HG03457 (cell line): ENCODE measurements around the gene ATP2C2.
A peak's percentile ranks its signal among the peaks of the same experiment; 100 is the strongest.

Experiments used
- ATAC-seq: cut with Tn5 transposase; IDR thresholded peaks from one replicate; pipeline ENCODE4 v1.9.1; 2021; ENCODE audit warnings: moderate number of reproducible peaks; ENCODE audit not compliant: unreplicated experiment

The ATP2C2 gene

DNA sequence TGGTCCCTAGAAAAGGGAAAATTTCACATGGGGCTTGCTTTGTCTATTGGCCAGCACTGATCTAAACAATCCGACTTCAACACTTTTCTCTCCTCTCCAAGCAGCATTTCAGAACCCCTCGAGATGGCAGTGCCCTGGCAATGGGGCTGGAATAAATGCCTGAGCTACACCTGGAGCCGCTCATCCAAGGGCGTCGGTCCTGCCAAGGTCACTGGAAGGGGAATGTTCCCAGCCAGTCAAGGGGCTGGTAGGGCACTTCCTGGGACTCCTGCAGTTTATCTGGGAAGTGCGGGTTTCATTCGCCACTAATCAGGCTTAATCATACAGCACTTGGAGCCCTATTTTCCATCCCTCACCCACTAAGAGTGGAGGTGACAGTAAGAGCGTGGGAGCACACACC is 119.0 kb downstream of the ATP2C2 start:
- ATAC-seq, result no peak

DNA sequence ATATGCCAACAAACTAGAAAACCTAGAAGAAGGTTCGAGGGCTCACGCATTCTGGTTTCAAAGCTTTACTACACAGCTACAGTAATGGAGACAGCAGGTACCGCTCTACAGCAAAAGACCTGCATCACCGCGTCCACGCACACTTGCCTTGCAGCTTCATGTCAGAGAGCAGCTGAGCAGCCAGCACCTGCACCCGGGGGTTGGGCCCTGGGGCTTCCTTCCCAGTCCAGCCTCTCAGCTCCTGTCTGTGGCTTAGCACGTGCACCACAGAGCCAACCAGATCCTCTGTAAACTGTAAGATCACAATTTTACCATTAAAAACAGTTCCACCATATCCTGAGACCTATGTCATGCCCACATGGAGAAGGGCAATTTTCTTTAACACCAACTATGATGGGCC is 120.8 kb downstream of the ATP2C2 start:
- no peak for ATAC-seq

DNA sequence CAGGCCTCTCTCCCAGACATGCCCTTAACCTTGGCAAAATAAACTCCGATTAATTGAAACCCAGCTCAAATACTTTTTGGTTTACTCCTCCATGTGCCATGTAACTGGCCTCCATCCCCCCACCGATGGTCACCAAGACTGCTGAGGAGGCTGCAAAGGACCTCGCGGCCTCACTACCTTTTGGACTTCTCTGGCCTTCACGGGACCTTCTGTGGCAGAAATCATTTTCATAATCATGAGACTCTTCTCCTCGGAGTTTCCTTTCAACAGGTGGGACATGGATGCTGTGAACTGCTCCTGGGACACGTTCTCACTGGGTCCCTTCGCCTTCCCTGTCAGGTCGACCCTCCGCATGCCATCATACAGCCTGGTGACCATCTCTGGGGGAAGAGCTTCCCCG is 127.2 kb downstream of the ATP2C2 start:
- ATAC-seq, result no peak

DNA sequence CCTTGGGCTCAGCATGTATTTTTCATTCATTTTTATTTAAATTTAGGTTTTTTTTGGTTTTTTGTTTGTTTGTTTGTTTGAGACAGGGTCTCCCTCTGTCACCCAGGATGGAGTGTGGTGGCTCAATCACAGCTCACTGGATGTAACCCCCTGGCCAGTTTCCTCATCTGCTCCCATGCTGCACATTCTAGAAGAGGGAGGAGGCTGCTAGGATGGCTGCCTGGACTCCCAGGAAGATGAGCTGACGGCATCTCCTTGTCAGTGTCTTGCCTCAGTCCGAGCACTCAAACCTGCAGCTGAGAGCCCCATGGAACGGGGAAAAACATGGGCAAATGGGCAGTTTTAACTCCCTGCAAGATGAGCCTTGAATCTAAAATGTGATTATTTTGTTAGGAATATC is 128.7 kb downstream of the ATP2C2 start:
- ATAC-seq, result no peak

DNA sequence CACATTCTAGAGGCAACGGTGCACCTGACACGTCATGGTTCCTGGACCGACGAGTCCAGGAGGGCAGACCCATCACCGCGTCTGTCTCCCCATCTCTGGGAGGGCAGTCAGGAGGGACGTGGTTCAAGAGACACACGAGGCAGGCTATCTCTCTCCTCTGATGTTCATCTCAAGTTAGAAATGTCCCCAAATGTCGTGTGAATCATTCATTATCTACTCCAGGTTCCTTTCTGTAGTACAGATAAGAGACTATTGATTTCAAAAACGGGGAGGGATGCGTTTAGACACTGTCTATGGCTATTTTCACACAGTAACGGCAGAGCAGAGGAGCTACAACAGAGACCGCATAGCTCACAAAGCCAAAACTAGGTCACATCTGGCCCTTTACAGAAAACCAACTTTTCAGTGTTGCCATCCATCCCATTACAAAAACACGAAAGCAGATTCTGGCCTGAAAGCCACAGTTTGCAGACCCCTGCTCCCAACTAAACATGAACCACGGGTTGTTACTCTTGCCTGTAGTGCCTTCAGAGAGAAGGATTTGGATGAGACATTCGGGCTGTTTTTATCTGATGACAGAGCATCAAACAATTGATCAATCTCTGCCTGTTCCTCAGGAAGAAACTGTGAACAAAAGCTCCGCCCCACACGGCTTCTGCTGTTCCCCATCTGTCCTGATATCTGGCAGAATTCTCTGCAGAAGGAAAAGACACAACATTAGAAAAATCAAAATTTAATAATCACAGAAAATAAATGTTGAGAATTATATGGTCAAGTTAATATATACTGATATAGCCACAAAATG is 129.3 kb downstream of the ATP2C2 start:
- no peak for ATAC-seq

DNA sequence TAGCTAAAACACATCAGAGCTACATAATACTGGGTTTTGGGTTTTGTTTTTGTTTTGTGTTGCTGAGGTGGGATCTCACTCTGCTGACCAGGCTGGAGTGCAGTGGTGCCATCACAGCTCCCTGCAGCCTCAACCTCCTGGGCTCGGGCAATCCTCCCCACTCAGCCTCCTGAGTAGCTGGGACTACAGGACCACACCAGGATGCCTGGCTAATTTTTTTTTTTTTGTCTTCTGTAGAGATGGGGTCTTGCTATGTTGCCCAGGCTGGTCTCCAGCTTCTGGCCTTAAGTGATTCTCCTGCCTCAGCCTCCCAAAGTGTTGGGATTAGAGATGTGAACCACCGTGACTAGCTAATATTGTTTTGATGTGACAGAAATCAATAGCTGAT is 129.9 kb downstream of the ATP2C2 start:
- ATAC-seq, result no peak

DNA sequence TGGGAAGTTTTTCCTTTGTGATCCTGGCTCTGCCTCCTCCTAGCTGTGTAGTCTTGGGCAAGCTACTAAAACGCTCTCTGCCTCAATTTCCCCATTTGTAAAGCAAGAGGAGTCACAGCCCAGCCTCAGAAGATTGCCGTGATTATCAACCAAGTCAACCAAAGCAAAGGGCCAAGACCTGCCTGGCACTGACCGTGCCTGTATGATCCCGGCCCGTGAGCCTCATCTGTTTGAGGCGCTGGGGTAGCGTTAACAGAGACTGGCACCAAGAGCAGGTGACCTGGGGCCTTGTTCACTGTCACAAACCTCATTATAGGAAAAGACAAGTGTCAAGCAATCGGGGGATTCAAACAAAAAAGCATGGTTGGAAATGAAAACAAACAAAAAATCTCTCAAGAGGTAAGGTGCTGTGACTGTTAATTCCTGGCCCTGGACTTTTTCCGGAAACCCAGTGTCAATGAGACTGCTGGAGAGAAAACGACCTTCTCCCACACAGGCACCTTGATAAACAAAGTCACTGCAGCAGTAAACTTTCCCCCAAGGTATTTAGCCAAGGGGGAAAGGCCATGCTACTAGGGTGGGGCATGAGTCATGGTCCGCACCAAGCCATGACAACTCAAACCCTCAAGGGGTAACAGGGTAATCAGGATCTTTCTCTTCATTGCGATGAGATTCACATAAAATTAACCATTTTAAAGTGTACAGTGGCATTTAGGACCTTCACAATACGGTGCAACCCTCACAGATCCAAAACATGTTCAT is 130.7 kb downstream of the ATP2C2 start:
- no peak for ATAC-seq

DNA sequence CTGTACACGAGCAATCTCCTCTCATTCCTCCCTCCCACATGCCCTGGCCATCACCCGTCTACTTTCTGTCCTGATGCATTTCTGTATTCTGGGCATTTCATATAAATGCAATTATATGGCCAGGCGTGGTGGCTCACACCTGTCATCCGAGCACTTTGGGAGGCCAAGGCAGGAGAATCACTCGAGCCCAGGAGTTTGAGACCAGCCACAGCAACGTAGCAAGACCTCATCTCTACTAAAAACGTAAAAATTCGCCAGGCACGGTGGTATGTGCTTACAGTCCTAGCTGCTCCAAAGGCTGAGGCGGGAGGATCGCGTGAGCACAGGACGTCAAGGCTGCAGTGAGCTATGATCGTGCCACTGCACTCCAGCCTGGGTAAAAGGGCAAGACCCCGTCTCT is 131.3 kb downstream of the ATP2C2 start:
- ATAC-seq, result no peak

DNA sequence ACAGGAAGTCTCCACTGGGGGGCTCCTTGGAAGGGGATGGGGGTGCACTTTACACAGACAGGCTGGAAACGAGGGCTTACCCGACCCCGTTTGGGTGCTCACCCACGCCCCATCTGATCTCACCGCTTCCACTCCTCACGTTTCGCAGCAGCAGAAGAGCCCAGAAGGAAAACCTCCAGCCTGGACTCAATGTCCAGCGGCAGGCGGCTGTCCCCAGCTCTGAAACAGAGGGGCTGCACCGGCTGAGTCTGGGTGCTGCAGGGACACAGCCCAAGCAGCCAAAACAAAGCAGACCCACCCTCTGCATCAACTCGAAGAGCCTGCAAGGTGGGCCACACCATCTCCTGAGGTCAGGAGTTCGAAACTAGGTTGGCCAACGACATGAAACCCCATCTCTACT is 132.2 kb downstream of the ATP2C2 start:
- ATAC-seq, result no peak

DNA sequence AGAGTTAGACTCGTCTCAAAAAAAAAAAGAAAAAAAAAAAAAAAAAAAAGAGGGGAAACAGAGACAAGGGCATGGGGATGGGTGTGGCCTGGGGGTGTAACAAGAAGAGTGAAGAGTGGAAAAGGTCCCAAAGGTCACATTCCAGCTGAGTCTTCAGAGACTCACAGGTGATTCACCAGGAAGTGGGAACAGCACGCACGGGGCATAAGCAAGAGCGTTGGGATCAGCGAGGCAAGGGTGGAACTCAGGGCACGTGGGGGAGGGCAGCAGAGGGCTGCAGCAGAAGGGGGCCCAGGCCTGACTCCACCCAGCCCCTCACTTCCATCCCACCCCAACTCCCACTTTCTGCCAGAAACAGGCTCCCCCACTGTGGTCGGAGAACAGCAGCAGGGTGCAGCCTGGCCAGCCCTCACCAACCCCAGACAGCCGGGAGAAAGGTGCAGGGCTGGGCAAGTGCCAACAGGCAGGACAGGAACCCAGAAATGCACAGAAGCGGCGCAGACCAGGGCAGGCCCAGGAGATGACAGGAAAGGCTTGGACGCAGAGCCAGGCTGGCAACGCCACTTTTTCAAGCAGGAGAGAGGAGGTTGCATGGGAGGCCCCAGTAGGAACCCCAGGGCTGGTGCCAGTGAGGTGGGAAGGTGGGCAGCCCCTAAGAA is 132.9 kb downstream of the ATP2C2 start:
- ATAC-seq, result no peak

DNA sequence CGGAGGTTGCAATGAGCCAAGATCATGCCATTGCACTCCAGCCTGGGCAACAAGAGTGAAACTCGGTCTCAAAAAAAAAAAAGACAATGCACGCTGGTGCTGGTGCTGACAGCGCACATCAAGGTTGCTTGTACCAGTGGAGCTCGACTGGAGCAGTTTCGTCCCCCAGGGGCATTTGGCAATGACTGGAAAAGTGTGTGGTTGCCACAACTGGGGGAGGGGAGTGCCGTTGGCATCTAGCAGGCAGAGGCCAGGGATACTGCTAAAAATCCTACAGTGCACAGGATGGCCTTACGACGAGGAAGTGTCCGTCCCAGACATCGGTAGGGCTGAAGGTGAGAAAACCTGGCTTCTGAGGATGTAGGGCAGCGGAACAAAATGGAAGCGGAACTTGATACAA is 133.7 kb downstream of the ATP2C2 start:
- no peak for ATAC-seq

DNA sequence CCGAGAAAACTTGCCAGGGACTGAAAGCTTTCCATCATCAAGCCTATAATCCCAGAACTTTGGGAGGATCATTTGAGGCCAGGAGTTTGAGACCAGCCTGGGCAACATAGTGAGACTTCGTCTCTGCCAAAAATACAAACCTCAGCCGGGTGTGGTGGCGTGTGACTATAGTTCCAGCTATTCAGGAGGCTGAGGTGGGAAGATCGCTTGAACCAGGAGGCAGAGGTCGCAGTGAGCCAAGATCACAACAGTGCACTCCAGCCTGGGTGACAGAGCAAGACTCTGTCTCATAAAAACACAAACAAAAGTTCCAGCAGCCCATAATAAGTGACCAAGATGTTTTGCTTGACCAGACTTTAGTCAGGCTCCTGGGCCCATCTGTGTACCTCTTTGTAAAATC is 134.2 kb downstream of the ATP2C2 start:
- no peak for ATAC-seq

DNA sequence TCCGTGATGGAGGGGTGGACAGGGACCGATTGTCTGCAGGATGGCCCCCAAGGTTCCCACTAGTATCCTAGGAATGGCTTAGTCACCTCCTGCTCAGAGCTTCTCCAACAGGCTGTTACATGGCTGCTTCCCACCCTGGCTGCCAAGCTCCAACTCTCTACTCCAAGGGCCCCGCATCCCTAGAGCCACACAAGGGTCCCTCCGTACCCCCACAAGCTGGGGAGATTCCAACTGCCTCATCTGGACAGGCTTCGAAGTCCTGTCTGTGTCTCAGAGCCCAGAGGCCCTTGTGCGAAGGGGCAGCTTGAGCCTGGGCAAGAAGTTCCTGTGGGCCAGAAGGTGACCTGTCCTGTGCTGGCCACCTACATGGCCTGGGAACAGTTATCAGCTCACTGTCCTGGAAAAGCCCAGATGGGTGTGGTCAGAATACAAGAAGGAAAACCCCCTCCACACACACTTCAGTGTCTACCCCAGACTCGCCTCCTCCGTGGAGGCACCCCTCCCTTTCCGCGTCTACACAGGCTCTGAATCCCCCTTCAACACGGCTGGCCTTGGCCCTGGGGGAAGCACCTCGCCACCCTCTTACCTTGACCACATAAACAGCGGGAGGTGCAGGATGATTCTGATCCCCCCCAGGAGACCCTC is 135.5 kb downstream of the ATP2C2 start:
- no peak for ATAC-seq

DNA sequence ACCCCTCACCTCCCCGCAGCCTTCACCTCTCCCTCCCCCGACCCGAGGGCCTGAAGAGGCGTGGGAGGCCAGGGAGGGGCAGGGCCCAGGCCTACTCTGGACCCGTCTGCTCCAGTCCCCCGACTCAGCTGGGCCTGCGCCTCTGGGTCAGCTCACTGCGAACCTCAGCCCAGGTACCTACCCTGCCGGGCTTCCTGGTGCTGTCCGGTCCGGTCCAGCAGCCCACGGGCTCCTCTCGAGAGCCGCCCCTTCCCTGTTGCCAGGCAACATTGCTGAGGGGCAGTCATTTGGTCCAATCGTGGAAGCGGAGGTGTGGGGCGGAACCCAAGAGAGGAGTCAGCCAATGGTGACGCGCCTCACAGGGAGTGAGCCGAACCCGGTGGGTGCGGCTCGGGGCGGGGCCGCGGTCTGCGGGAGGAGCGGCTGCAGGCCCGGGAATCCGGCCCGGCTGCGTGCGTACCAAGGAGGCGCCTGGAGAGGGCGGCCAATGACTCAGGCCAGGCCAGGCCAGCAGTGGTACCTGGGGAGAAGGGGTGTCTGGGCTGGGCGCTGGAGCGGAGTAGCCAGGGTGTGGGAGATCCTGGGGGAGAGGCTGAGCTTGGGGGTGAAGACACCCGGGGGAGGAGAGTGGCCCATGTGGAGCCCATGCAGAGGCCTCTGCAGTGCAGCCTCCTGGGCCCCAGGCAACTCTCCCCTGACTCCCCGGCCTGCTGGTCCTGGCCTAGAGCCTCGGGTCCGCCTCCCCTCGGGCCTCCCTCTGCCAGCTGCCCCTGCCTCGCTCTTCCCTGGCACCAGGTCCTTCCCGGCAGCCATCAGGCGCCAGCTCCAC is 136.3 kb downstream of the ATP2C2 start, which contains the start of gene MEAK7:
MEAK7 (minus strand) TSS at position 240 of the 829 bp plus-strand sequence. CDS start 6,573 bp downstream, outside the sequence.
- ATAC-seq, result peak; percentile 95

DNA sequence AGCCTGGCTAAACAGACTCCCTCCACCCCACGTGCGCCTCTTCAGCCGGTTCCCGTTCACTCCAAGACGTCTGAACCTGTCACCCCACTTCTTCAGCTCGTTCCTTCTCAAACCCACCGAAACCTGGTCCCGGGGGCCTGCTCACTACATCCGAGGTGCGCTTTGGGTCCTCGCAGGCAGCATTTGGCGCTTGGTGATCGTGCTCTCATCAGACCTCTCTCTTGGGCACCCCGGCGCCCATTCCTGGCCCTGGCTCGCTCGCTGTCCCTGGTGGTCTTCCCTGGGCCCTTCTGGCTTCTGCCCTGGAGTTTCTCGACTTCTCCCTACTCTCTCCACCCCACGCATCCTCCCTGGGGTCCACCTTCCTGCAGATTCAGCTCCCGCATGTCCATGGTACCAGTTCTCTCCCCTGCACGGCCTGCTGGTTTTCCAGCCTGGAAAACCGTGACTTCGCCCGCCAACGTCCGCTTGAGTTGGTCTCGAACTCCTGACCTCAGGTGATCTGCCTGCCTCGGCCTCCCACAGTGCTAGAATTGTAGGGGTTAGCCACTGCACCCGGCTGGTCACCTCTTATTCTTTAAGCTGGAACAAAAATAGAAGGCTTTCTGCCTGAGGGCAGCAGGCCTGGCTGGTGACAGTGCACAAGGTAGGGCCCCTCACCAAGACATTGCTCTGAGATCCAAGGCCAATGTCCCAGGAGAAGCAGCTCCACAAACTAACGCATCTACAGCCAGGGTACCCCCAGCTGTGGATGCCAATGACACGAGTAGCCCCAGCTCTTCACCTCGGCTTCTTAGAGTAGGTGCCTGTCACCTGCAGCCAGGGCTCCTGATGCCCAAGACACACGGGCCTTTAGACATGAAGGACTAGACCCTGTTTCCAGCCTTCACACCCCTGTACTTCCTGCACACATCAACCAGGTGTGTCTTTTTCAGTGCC is 137.2 kb downstream of the ATP2C2 start:
- no peak for ATAC-seq

DNA sequence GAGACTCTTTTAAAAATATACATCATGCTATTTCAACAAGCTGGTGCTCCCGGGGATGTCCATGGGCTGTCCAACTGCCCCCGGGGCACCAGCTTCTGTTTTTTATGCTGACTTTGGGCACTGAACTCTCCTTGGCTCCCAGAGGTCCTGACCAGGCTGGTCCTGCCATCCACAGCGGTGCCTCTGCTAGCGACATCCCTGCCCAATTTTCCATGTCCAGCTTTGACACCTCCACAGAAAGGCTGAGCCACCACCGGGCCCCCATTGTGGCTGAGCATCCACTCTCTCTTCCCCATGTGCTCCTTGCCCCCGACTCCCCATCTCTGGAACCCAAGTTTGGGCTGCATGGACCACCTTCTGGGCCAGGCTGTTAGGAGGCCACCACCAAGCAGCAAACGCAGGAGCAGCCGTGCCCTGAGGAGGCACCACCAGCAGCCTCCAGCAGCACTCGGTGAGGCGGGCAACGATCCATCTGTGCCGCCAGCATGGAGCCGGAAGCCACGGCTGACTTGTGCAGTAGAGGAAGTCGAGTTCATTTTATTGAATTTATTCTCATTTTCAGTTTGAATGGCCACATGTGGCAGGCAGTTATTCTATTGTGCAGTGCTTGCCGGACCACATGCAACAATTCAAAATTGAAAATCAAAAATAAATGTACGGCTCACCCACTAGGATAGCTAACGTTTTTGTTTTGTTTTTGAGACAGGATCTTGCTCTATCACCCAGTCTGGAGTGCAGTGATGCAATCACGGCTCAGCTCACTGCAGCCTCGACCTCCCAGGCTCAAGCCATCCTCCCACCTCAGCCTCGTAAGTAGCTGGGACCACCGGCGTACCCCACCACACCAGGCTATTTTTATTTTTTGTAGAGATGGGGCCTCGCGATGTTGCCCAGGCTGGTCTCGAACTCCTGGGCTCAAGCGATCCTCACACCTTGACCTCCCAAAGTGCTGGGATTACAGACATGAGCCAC is 139.0 kb downstream of the ATP2C2 start:
- no peak for ATAC-seq

DNA sequence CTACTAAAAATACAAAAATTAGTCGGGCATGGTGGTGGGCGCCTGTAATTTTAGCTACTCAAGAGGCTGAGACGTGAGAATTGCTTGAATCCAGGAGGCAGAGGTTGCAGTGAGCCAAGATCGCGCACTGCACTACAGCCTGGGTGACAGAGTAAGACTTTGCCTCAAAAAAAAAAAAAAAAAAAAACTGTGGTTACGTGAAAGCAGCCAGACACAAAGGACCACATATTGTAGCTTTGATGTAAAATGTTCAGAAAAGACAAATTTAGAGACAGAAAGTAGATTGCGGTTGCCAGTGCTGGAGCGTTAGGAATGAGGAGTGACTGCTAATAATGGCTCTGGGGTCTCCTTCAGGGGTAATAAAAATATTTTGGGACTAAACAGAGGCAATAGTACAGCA is 140.2 kb downstream of the ATP2C2 start:
- no peak for ATAC-seq
